CD1c-positive myeloid dendritic cell (primary cell): ENCODE data around the gene RAB37.
A peak's percentile ranks its signal among the peaks of the same experiment; 100 is the strongest.

Source experiments
- DNase-seq: peaks from one replicate; pipeline ENCODE4 v3.0.0-alpha.2; 2016; ENCODE audit errors: extremely low spot score

The RAB37 gene

GRCh38 chr17:74776990-74777389, 39.9 kb downstream of the RAB37 start:
- DNase-seq: no peak

DNA sequence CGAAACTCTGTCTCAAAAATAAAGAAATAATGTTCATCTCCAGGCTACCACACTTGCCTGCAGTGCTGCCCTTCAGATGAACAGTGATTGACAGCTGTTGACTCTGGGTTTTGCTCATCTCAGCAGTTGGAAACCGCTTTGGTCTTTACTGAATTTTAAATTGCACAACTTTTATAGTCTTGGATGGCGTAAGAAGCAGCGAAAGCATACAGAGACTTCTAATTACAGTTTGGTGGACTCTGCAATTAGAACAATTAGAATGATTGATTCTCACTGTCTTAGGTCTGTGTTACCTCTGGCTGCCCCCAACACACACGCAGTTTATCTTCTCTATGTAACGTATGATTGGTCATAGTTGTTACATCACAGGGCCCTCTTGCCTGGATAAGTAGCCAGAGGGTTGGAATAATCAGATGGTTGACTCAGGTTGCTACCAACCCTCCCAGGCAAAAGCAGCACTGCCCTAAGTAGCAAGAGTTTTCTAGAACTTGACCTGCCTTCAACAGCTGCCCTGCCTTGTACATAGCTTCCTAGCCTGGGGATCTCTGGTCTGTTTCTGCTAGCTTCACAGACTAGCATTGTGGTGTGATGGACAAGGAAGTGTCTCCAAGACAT, 41.0 kb downstream of the RAB37 start:
- DNase-seq: peak; percentile 24

DNA sequence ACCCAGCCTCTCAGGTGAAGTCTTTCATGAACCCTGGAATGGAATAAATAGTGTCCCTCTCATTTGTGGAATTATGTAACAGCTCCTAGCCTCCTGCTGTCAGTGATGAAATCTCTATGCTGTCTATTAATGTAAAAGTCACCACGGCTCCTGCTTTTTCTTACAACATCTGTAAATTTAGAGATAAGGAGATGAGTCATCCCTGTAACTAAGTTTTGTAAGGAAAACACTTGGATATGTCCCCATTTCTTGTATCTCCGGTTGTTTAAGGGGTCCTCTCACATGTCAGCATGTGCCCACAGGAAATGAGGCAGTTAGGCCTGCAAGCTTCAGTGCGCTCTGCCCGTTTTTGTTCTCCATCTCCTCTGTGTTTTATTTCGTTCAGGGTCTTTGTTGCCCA, 41.9 kb downstream of the RAB37 start:
- DNase-seq: peak; percentile 61

DNA sequence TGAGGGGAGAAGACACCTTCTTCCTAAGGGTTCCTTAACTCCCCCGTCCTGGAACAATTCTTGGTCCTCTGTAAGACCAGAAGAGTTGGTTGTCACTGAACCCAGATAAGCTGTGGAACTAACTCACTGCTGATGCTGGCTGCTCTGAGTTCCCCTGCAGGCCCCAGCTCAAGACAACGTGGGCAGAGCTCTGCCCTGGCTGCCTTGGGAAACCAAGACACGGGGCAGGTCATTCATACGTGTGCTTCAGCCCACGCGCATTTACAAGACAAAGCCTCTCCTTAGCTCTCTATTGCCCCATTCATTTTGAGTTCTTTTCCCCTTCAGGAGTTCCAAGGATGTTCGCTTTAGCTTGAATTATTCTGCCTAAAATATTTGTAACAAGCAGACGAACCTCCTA, 42.4 kb downstream of the RAB37 start:
- peak; percentile 83 for DNase-seq

DNA sequence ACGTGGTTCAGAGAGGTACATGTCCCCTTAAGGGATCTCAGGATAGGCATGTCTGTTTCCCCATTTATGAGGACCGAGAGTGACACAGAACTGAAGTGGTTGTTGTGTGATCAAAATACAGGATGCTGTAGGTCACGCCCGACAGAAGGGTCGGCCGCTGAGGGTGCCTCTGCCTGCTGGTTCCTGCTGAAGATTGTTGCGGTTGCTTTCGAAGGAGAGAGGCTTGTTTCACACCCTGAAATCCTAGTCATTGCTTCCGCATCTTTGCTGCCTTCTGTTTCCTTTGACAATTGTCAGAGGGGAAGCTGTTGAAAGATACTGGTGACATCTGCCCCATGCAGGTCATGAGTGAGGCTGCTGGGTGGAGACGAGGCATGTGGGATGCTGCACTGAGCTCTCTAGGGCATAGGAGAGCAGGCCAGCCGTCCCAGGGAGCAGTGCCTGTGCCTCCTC, 42.9 kb downstream of the RAB37 start:
- DNase-seq: peak; percentile 95

DNA sequence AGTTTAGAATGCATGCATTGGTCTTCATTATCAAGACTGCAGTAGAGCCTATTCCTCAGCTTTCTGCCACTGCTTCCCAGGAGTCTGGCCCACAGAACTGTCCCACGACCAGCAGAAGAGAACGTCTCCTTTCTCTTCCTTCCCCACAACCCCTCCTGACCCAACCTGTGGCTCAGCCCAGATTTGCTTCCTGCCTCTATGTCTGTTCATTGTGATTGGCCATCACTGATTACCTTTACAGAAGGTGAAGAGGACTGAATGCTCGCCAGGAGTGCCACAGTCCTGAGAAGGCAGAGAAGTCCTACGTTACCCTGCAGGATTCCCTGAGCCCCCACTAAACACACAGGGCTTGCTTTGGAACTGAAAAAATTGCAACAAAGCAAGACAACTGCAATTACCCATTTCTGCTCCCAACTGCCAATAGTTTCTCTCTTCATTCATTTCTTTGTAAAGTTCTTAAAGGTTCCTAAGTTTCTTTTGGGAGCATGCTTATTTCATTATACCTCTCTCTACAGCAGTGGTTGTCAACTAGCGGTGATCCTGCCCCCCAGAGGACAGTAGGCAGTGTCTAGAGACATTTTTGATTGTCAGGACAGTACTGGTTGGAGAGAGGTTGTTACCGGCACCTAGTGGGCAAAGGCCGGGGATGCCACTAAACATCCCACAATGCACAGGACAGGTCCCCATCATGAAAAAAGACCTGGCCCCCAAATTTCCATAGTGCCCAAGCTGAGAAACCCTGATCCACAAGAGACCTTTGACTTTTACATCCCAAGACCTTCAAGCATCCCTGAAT, 43.6 kb downstream of the RAB37 start:
- DNase-seq: peak; percentile 28

DNA sequence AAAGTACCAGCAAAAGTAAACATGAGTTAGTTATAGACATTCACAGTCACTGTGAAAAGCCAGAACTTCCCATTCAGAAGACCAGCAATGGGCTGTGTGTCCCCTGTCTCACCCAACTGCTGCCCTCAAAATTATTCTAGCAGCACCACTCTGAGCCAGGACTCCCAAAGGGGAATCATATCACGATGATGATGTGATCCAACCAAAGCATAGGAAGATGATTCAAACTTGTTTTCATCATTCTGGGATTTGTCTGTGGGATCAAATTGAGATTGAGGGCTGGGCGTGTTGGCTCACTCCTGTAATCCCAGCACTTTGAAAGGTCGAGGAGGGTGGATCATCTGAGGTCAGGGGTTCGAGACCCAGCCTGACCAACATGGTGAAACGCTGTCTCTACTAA, 45.5 kb downstream of the RAB37 start:
- no peak for DNase-seq

GRCh38 chr17:74784125-74784810, 47.2 kb downstream of the RAB37 start:
- no peak for DNase-seq

DNA sequence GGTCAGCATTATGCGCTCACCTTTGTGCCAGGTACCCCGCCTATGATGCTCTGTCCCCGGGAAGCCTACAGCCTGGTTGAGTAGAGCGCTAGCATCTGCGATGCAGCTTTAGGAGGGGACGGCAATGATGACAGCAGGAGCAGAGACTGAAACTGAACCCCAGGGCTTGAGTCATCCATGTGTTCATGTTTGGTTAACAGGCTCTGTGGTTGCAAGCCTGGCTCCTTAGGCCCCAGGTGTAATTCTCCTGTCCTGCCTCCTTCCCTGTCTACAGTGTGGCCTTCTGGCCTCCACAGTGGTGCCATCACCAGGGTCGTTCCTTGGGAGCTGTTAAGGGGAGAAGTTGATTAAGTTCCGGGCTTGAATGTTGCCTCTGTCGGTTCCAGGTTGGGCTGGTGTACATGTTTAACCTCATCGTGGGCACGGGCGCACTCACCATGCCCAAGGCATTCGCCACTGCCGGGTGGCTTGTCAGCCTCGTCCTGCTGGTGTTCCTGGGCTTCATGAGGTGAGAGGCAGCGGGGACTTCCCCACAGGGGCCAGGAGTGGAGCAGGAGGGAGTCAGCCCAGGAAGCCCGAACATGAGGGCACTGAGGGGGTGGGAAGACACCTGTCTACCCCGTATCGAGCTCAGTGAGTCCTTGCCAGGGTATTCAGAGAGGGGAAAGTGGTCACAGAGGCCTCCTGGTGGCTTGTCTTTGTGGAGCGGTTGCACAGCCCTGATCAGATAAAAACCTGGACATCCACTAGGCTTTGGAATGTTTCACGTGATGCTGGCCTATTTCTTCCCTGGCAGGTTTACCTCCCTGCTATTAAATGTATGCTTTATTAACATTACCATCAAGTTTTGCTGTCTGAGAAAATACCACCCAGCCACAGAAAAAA, 48.3 kb downstream of the RAB37 start:
- DNase-seq: no peak

DNA sequence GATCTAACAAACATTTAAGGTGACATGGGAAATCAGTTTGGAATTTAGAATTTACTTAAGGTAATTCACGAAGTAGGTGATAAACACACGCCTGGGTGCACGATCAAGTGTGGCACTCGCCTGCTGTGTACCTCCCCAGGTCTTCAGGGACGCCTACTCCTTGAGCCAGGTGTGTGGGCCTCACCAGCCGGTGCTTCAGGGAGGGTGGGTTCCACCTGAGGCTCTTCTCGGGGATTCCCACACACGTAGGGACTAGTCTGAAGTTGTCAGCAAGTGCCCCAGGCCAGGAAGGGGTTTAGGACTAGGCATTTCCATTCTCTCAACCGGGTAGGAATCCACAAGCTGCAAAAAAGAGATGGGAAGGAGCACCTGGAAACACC, 48.9 kb downstream of the RAB37 start:
- DNase-seq: no peak

DNA sequence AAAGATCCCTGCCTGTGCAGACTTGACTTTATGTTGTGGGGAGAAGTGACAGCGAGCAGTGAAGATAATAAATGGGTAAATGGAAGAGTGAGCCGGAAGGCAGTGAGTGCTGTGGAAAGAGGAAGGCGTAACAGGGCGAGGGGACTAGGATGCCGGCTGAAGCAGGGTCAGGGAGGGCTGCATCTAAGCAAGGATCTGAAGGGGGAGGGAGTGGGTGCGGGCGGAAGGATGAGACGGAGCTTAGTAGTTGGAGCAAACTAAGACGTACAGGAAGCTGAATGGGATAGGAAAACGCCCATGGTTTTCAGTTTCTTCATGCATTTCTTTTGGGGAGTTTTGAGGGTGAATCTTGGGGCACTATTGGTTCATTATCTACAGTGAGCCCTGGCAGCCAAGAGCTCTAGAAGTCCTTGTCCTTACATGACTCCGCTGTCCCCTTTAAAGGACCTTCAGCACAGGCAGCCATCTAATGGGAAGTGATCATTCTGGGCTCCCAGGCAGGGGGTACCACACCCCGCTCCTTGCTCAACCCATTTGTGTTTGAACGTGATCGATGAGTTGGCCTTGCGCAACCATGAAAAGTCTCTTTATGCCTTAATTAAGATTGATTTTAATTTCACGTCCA, 49.5 kb downstream of the RAB37 start:
- peak; percentile 57 for DNase-seq

DNA sequence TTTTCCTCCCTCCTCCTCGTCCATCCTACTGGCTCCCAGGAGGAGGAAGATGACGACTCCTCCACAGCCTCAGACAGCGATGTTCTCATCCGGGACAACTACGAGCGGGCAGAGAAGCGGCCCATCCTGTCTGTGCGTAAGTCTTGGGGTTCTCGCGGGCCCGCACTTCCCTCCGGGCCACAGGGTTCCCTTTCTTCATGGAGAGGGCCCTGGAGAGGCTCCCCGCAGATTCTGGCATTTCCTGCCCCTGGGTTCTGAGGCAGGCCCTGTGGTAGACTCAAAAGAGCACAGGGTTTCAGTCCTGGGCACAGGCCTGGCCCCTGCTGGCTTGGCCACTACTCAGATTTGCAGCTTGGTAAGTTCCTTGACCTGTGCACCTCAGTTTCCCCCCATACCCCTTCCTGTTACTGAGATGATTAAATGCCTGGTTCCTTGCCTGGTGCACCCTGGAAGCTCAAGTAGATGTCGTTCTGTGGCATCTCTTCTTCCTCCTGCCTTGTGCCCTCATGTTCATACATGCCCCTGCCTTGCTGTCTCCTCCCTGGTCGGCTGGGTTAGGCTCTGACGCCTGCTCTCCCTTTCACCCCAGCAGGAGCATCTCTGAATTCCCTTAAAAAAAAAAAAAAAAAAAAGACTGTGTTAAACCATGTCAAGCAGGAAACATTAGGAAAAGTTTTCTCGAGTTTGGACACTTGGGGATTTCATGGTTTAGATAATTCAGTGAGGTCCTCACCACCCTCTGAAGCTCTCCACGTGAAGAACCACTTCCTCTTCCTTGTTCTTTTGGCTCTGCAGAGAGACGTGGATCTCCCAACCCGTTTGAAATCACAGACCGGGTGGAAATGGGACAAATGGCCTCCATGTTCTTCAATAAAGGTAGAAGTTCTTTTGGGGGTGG, 53.4 kb downstream of the RAB37 start:
- DNase-seq: peak; percentile 65

DNA sequence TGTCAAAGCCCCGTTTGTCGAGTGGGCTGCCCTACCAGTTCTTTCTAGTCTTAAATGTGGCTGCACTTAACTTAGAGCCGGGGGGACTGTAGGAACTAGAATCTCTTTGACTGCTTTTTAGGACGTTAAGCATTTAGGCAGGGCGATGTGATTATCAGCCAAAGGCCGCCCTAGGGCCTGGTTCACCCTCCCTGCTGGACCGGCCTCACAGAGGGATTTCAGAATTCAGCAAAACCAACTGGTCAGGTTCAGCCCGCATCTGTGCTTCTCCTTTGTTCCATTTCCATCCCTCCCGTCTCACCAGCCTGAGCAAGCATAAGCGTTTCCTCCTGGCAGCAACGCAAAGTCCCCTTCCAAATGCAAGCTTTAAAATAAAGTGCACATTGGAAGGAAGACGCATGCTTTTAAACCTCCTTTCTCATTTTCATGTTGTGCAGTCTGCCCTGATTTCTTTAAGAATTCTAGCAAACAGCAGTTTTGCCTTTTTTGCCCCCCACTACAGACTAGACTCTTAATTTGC, 55.6 kb downstream of the RAB37 start:
- DNase-seq: no peak

DNA sequence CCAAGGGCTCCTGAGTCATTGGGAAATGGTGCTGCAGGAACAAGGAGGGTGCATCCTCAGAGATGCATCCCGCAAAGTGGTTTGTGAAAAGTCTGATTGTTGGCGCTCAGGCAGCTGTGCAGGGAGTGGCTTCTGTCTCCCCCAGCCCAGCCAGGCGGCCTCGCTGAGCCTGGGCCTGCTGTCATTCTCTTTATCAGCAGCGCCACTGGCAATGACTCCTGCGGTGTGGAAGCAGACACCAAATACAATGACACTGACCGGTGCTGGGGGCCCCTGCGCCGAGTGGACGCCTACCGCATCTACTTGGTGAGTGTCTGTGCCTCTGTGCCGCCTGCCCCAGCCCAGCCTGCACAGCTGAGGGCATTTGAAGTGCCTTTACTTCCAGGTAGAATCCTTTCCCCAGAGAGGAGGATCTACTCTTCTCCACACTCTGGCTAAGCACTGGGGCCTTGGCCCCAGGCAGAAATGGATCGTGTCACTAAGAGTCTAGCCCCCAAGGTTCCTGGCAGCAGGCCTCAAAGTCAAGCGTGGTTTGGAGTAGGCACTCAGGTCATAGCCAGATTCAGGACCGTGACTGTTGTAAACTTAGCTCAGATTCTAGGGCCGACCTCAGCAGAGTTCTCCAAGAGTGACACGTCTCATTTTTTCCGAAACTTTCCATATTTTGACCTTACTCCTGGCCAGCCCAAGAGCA, 58.4 kb downstream of the RAB37 start:
- DNase-seq: no peak

- no peak for DNase-seq
Observed at GRCh38 chr17:74796211-74796610, 59.2 kb downstream of the RAB37 start.

DNA sequence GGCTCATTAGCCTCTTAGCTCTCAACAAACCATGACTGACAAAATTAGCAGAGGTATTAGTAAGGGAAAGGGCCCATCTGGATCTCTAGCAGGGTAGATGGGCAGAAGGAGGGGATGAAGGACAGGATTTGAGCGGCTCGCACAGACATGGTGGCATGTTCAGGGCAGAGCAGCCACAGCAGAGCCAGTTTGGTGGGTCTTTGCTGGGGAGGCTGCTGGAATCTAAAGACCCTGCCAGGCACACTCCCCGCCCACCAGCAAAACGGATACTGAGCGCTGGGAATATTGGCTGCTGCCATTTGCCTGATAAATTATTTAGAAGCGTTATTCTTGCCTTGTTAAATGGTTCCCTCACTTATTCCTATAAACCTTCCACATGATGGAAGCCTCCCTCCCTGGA, 59.8 kb downstream of the RAB37 start:
- DNase-seq: no peak
